IgD-negative memory B cell (primary cell): ENCODE results near the gene NTSR1. TPM values are rescaled to one million over a fixed set of nuclear protein-coding genes. Genes with fewer than 3 reads are reported as not detected.

Experiments
- H3K27ac Mint-ChIP-seq, 3 donors: one replicate each; pipeline ENCODE4 v1.8.0; 2020 to 2022; ENCODE audit warnings: mild to moderate bottlenecking in 3 of 3, mixed read lengths in 3 of 3, moderate library complexity in 1 of 3
- H3K27me3 Mint-ChIP-seq: one replicate; pipeline ENCODE4 v1.8.0; 2021; ENCODE audit warnings: mixed read lengths
- H3K36me3 Mint-ChIP-seq: one replicate; pipeline ENCODE4 v1.8.0; 2020; ENCODE audit warnings: mild to moderate bottlenecking, mixed read lengths
- H3K4me1 Mint-ChIP-seq, 3 donors: one replicate each; pipeline ENCODE4 v1.8.0; 2020 to 2022; ENCODE audit warnings: mixed read lengths in 3 of 3, mild to moderate bottlenecking in 1 of 3
- H3K4me3 Mint-ChIP-seq, 4 donors: one replicate each; pipeline ENCODE4 v1.8.0; 2020 to 2022; ENCODE audit warnings: mild to moderate bottlenecking in 4 of 4, mixed read lengths in 4 of 4, moderate library complexity in 3 of 4
- H3K9me3 Mint-ChIP-seq, 3 donors: one replicate each; pipeline ENCODE4 v1.8.0; 2020 to 2021; ENCODE audit warnings: mixed read lengths in 3 of 3, mild to moderate bottlenecking in 1 of 3
- polyA plus RNA-seq: library from polyadenylated mRNA; unstranded; fragments of 300-500 nt; fragmentation: Illumina TruSeq; gene quantifications from one replicate; pipeline ENCODE4 v1.2.3, GENCODE V29; 2021

Gene NTSR1
- polyA plus RNA-seq, 1 donor from 2014 or later, result not detected

DNA sequence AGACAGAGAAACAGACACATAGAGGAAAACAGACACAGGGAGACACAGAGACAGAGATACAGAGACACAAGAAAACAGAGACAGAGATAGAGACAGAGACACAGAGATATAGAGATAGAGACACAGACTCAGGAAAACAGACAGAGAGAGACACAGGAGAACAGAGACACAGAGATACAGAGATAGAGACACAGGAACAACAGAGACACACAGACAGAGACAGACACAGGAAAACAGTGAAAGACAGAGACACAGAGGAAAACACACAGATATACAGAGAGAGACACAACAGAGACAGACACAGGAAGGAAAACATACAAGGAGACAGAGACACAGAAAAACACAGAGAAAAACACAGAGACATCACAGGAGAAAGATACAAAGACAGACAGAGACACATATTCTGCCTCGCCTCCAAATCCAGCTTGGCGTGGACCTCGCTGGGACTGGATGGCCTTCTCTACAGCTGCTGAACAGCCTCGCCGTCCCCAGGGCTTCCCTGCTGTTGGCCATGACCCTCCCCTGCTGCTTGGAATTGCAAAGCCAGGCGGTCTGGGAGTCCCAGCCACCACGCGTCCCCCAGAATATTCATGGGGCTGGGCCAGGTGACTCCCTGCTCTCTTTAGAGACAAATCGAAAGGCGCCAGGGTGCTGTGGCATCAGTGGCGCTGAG is 36.8 kb downstream of the NTSR1 start:
- Mint-ChIP-seq H3K27me3 (peaks cover 16% of the 10 kb centered on the region), H3K27ac (no peak overlapping the region), H3K36me3 (no peaks in the 10 kb centered on the region), H3K4me1 (peaks cover 0 to 8% (median under 1%) of the 10 kb centered on the region in 3 donors), H3K9me3 (no peaks in the 10 kb centered on the region), H3K4me3 (peak overlapping the region in 1 of 4 donors; percentile 46)

DNA sequence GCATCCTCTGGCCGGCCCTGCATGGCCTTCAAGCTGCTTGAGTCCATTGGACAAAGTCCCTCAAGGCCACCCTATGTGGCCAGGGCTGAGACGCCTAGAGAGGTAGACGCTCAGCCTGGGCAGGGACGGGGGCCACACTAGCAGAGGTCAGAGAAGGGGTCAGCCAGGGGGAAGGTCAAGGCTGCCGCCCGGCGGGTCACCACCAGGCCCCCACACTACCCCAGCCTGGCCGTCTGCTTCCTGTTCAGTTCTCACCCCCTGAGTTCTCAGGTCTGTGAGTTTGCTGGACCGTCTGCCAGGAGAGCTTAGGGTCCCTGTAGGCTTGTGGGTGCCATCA is 37.3 kb downstream of the NTSR1 start:
- peaks cover 16% of the 10 kb centered on the region for H3K27me3 Mint-ChIP-seq
- no peaks in the 10 kb centered on the region for H3K36me3 Mint-ChIP-seq
- H3K9me3 Mint-ChIP-seq, result no peaks in the 10 kb centered on the region
- no peak overlapping the region for H3K4me3 Mint-ChIP-seq
- H3K27ac Mint-ChIP-seq, result no peak overlapping the region
- H3K4me1 Mint-ChIP-seq, result peaks cover 0 to 5% (median 0%) of the 10 kb centered on the region in 3 donors

DNA sequence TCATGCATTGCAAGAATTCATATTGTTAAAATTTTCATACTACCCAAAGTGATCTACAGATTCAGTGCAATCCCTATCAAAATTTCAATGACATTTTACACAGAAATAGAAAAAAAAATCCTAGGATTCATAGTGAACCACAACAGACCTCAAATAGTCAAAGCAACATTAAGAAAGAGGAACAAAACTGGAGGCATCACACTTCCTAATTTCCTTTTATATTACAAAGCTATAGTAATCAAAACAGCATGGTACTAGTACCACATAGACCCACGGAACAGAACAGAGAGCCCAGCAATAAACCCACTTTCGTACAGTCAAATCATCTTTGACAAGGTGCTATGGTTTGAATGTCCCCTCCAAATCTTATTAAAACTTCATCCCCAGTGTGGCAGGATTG is 39.7 kb downstream of the NTSR1 start:
- Mint-ChIP-seq H3K4me3 (no peak overlapping the region), H3K9me3 (no peaks in the 10 kb centered on the region), H3K27me3 (peaks cover 16% of the 10 kb centered on the region), H3K27ac (no peak overlapping the region), H3K36me3 (no peaks in the 10 kb centered on the region), H3K4me1 (peaks cover 0 to 4% (median 3%) of the 10 kb centered on the region in 3 donors)

DNA sequence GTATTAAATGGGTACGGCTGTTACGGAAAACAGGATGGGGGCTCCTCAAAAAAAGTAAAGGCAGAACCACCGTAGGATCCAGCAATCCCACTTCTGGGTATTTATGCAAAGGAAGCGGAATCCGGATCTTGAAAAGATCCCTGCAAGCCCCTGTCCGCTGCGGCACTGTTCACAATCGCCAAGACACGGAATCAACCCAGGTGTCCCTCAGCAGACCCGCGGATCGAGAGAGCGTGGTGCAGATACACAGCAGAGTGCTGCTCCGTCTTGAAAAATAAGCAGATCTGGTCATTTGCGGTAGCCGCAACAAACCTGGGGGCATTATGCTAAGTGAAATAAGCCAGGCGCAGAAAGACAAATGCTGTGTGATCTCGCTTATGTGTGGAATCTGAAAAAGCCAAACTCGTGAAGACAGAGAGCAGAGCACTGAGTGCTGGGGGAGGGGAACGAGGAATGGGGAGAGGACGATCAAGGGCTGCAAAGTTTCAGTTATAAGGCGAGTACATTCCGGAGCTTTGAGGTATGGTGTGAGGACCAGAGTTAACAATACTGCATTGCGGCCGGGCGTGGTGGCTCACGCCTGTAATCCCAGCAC is 41.3 kb downstream of the NTSR1 start:
- Mint-ChIP-seq H3K4me1 (peaks cover 0 to 4% (median 3%) of the 10 kb centered on the region in 3 donors), H3K36me3 (no peaks in the 10 kb centered on the region), H3K27ac (no peak overlapping the region), H3K4me3 (no peak overlapping the region), H3K9me3 (no peaks in the 10 kb centered on the region), H3K27me3 (peaks cover 14% of the 10 kb centered on the region)

GRCh38 chr20:62751551-62752150 is 43.0 kb downstream of the NTSR1 start:
- Mint-ChIP-seq H3K36me3 (no peaks in the 10 kb centered on the region), H3K27me3 (peaks cover 10% of the 10 kb centered on the region), H3K27ac (no peak overlapping the region), H3K9me3 (no peaks in the 10 kb centered on the region), H3K4me1 (peaks cover 0 to 4% (median 0%) of the 10 kb centered on the region in 3 donors), H3K4me3 (no peak overlapping the region)

DNA sequence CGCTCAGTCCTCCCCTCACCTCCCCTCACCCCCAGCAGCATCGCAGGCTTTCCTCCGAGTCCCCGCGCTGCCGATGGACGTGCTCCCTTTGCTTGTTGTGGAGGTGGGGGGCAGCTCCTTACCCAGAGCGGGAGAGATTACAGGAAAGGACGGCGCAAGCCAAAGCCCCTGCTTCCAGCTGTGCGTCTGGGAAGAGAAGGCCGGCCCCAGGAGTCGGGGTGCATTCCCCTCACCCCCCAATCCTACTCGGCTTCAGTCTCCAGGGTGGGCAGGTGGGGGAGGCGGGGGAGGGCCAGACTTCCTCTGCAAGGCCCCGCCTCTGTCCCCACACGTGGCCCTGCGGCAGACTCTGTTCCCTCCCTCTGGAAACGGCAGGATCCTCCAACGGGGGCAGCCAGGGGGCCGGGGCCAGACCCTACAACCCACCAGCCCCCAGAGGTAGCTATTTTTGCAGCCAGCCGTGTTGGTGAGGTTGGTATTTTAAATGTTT is 43.6 kb downstream of the NTSR1 start:
- no peak overlapping the region for H3K4me3 Mint-ChIP-seq
- H3K27ac Mint-ChIP-seq, result no peak overlapping the region
- H3K27me3 Mint-ChIP-seq, result peaks cover 11% of the 10 kb centered on the region
- H3K36me3 Mint-ChIP-seq, result no peaks in the 10 kb centered on the region
- no peaks in the 10 kb centered on the region for H3K9me3 Mint-ChIP-seq
- peaks cover 0 to 4% (median 0%) of the 10 kb centered on the region in 3 donors for H3K4me1 Mint-ChIP-seq

DNA sequence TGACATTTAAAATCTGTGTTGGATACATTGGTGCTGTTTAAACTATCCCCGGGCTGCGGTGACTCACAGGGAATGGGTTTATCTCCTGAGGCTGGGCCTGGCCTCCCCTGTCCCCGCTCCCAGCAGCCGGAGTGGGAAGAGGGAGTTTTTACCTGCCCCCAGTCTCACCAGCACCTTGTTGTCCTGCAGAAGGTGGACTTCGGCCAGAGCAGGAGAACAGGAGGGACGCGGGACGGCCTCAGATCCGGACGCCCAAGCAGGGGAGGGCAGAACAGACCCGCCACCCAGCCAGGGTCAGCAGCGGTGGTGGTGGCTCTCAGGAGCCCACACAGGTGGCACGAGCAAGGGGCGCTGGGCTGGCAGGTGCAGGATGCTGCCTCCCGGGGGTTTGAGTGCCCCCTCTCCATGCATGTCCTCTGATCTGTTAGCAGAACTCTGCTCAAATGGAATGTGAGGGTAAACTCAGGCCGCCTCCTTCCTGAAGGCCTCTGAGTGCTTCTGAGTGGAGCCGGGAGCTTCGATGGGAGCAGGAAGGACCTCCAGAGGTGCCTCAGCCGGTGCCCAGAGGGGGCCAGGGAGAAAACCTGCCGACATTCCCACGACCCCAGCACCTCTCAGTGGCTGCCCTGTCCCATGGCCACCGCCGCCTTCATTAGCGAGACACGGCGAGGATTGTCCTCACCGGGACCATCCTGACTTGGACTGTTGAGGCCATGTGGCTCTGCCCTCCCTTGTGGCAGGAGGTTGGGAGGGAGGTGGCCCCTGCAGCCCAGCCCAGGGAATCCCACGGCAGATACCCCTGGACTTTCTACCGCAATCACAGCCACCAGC is 44.2 kb downstream of the NTSR1 start:
- H3K9me3 Mint-ChIP-seq, result no peaks in the 10 kb centered on the region
- H3K4me1 Mint-ChIP-seq, result peaks cover 0 to 4% (median 0%) of the 10 kb centered on the region in 3 donors
- H3K36me3 Mint-ChIP-seq, result no peaks in the 10 kb centered on the region
- no peak overlapping the region for H3K27ac Mint-ChIP-seq
- peaks cover 11% of the 10 kb centered on the region for H3K27me3 Mint-ChIP-seq
- H3K4me3 Mint-ChIP-seq, result no peak overlapping the region

GRCh38 chr20:62753626-62754025 is 45.0 kb downstream of the NTSR1 start:
- Mint-ChIP-seq H3K27ac (peak overlapping the region in 1 of 3 donors; percentile 53), H3K4me3 (no peak overlapping the region)

DNA sequence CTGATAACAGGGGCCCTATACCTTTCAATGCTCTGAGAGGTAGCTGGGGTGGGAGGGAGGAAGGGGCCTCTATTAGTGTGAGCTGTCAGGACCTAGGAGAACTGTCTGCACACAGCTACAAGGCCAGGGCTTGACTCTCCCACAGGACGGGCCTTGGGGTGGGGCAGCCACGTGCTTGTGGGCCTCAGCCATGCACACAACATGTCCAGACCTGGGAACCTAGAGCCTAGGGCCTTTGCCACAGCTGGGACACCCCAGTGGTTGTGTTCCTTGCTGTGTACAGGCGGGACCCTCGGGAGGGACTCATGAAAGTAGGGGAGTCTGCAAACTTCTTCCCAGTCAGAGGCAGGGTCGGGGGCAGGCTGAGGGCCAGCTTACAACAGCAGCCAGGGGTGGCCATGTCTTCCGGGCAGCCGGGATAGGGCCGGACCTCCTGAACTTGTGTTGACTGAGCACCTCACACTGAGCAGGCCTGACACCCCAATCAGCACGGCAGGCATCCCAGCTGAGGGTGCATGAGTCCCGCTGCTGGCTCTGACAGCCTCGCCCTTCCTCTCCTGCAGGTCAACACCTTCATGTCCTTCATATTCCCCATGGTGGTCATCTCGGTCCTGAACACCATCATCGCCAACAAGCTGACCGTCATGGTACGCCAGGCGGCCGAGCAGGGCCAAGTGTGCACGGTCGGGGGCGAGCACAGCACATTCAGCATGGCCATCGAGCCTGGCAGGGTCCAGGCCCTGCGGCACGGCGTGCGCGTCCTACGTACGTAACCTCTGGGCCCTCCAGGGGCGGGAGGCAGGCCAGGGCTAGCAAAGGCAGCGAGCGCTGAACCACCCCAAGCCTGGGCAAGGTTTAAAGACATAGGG is 45.7 kb downstream of the NTSR1 start:
- Mint-ChIP-seq H3K36me3 (no peaks in the 10 kb centered on the region), H3K27ac (no peak overlapping the region), H3K9me3 (no peaks in the 10 kb centered on the region), H3K4me1 (peaks cover 0 to 4% (median 0%) of the 10 kb centered on the region in 3 donors), H3K27me3 (peaks cover 14% of the 10 kb centered on the region), H3K4me3 (no peak overlapping the region)

More at GRCh38 chr20:62753626-62754025, 45.0 kb downstream of the NTSR1 start:
- H3K27me3 Mint-ChIP-seq, result peaks cover 10% of the 10 kb centered on the region
- no peaks in the 10 kb centered on the region for H3K9me3 Mint-ChIP-seq
- H3K4me1 Mint-ChIP-seq, result peaks cover 0 to 4% (median 0%) of the 10 kb centered on the region in 3 donors
- no peaks in the 10 kb centered on the region for H3K36me3 Mint-ChIP-seq

DNA sequence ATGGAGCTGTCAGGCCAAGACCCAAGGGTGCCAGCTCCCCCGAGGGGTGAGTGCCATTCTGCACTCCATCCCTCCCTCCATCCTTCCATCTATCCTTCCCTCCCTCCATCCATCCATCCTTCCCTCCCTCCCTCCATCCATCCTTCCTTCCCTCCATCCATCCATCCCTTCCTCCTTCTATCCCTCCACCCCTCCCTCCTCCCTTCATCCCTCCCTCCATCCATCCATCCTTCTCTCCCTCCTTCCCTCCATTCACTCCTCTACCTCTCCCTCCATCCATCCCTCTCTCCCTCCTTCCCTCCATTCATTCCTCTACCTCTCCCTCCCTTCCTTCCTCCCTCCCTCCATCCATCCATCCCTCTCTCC is 46.3 kb downstream of the NTSR1 start:
- Mint-ChIP-seq H3K9me3 (no peaks in the 10 kb centered on the region), H3K27ac (no peak overlapping the region), H3K36me3 (no peaks in the 10 kb centered on the region), H3K27me3 (peaks cover 15% of the 10 kb centered on the region), H3K4me1 (peaks cover 0 to 4% (median 0%) of the 10 kb centered on the region in 3 donors), H3K4me3 (no peak overlapping the region)

DNA sequence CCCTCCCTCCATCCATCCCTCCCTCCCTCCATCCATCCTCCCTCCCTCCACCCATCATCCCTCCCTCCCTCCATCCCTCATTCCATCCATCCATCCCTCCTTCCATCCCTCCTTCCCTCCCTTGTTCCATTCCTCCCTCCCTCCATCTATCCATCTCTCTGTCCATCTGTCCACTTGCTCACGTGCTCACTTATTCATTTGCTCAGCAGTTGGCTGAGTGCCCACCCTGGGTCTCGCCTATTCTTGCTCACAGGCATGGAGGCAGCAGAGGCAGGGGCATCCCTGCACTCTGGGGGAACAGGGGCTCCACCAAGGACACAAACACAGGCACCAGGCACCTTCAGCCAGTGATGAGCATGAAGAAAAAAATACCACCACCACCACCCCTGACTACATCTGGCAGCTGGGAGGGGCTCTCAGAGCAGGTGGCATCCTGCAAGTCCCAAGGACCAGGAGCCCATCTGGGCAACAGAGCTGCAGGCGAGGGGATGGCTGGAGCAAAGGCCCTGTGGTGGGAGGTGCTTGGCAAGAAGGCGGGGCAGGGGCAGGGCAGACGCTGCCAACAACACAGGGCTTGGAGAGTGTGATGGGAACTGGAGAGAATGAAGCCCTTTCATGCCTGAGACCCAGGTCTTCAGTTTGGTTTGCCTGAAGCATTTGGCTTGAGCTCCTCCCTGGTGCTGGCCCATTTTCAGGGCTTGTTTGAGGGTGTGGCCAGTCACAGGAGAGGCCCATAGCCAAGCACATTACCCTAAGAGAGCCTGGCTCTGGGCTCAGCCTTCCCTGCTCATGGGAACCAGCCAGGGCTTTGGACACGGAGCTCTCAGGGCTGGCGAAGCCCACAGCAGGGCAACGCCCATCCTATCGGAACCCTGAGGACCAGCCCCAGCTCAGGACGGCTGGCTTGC is 47.4 kb downstream of the NTSR1 start:
- Mint-ChIP-seq H3K9me3 (no peaks in the 10 kb centered on the region), H3K36me3 (no peaks in the 10 kb centered on the region), H3K27ac (no peak overlapping the region), H3K27me3 (peaks cover 12% of the 10 kb centered on the region), H3K4me1 (peaks cover 0 to 3% (median 0%) of the 10 kb centered on the region in 3 donors), H3K4me3 (peak overlapping the region in 1 of 4 donors; percentile 39)

GRCh38 chr20:62758226-62758912 is 49.7 kb downstream of the NTSR1 start:
- Mint-ChIP-seq H3K9me3 (no peaks in the 10 kb centered on the region), H3K27me3 (peaks cover 15% of the 10 kb centered on the region), H3K4me1 (no peaks in the 10 kb centered on the region), H3K27ac (peak overlapping the region in 1 of 3 donors; percentile 39), H3K36me3 (no peaks in the 10 kb centered on the region), H3K4me3 (no peak overlapping the region)

DNA sequence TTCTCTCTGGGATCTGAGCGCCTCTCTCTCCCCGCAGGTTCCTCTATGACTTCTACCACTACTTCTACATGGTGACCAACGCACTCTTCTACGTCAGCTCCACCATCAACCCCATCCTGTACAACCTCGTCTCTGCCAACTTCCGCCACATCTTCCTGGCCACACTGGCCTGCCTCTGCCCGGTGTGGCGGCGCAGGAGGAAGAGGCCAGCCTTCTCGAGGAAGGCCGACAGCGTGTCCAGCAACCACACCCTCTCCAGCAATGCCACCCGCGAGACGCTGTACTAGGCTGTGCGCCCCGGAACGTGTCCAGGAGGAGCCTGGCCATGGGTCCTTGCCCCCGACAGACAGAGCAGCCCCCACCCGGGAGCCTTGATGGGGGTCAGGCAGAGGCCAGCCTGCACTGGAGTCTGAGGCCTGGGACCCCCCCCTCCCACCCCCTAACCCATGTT is 51.4 kb downstream of the NTSR1 start:
- Mint-ChIP-seq H3K4me1 (no peaks in the 10 kb centered on the region), H3K27me3 (peaks cover 17% of the 10 kb centered on the region), H3K27ac (no peak overlapping the region), H3K9me3 (no peaks in the 10 kb centered on the region), H3K4me3 (no peak overlapping the region), H3K36me3 (no peaks in the 10 kb centered on the region)
